DMS114 treated with DMSO at 0.1 percent for 48 hours (cell line): ENCODE data around the gene TRIM77.
"Not testable (repeated sequence)": the region's sequence is repeated elsewhere in the genome, so short reads cannot be mapped to it uniquely, and the experiment has no call there.

Experiments used
- DNase-seq: peaks from one replicate; lab custom pipeline; 2025; ENCODE audit not compliant: unreplicated experiment; lab: John Stamatoyannopoulos, UW

Gene TRIM77, protein sequence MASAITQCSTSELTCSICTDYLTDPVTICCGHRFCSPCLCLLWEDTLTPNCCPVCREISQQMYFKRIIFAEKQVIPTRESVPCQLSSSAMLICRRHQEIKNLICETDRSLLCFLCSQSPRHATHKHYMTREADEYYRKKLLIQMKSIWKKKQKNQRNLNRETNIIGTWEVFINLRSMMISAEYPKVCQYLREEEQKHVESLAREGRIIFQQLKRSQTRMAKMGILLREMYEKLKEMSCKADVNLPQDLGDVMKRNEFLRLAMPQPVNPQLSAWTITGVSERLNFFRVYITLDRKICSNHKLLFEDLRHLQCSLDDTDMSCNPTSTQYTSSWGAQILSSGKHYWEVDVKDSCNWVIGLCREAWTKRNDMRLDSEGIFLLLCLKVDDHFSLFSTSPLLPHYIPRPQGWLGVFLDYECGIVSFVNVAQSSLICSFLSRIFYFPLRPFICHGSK

DNA sequence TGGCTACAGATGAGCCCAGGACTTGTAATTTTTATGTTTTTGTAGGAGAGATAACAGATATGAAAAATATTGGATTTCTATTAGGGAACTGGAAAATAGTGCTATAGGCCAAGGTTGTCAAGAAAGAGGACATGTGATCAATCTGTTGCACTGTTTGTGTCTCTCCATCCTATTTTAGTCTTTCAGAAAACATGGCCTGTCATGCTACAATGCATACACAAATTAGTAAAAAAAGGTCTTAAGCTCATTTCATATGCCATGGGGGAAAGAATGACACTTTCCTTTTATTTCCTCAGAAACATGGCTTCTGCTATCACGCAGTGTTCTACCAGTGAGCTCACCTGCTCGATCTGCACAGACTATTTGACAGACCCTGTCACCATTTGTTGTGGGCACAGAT, at the start of gene TRIM77:
TRIM77 (plus strand) TSS at position 301 of the 400 bp plus-strand sequence; CDS start at position 301, 0 bp downstream.
- not testable (repeated sequence) for DNase-seq

DNA sequence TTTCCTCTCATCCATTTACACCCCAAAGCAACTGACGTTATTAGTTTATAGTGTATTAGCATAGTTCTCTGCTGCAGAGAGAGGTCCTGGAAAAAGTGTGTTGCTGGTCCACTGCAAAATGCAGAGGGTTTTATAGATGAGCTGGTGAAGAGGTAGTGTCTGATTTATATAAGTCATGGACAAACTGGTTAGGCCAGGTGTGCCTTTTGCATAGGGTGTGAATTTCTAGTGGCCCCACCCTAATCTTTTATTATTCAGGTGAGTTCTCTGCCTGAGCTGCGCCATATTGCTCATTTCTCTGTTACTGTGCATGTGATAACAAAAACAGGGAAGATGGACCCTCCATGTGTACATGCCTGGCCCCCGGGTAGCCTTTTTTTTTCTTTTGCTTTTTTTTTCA, 43.1 kb upstream of the TRIM77 start:
- DNase-seq = no peak

DNA sequence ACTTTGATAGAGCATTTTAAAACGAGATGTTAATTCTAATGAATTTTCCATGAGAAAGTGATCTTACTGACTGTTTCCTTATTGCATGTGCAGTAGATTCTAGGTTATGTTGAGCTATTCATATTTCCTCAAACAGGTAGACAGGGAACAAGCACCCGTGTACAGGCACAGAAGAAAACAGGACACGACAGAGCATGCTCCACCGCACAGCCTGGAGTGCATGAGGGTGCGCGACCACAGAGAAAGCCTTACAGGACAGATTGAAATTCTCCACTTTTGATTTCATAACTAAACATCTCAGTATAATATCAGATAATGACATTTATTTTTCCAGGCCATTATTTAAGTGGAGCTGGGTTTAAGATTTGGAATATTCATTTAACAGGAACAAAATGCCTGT, 41.9 kb upstream of the TRIM77 start:
- DNase-seq = not testable (repeated sequence)

DNA sequence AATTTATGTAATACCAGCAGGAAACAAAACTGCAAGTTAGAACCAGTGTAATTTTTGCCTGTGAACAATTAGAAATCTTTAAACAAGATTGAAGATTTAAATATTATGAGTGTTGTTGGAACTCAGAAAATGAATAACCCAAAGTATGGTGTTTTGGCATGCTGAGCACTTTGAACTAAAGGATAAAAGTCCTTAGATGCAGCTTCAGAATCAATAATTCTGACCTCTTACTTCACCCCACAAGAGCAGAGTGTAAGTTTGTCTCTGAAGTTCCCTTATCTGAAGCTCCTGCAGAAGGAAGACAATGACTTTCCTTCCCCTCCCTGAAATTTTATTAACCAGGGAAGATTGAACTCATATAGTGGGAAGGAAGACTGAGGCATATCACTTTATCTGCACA, 40.5 kb upstream of the TRIM77 start:
- not testable (repeated sequence) for DNase-seq

DNA sequence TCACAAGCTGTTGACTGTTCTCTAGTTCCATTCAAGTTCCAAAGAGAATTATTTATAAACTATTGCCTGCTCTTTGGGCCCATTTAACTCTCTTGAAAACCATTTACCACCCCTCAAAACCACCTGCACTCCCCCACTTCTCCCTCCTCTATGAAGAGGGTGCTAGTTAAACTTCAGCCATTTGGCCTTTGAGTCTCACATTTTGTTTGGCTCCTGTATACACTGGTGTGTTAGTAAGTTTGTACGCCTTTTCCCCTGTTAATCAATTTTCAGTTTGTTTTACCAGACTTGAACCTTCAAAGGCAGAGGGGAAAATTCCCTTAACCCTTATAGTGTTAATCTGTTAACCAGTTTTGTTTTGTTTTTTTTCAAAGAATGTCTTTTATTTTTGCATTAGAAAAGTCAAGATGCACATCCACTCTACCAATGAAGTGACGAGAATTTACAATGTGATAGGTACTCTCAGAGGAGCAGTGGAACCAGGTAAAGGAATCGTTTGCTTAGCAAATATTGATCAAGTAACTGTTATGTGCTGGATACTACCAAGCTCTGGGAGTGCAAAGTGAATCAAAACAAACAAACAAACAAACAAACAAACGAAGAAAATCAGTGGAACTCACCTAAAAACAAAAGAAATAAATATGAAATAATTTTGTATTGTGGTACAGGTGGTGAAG, 40.0 kb upstream of the TRIM77 start:
- not testable (repeated sequence) for DNase-seq

DNA sequence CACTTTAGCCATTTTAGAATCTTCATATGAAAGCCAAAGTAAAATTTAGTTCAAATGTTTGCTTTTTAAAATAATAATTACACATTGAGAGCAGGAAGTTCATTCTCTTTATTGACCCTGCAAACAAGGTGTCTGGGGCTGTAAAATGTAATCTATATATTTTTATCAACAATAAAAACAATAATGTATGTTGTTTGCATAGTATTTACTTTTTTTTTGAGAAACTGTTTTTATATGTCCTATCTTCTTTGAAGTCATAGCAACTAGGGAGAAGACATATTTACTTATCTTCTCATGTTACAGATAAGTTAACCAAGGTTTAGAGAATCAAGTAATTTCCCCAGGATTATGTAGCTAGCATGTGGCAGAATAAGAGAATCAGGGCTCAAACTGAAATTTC, 37.6 kb upstream of the TRIM77 start:
- not testable (repeated sequence) for DNase-seq

DNA sequence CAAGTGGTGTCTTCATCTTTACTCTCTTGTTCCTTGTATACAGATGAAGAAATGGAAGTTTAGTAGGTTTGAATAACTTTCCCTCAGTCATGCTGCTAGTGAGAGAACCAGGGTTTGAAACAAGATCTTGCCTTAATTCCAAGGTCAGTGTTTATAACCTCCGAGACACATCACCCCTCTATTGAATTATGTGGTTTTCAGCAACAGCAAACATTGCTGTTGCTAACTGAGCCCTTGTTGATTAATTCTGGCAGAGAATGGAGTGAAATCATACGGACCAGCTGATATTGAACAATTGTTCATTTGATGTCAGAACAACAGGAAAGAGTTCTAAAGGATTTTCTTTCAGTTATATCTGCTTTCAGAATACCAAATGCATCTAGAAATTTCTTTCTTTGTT, 36.7 kb upstream of the TRIM77 start:
- DNase-seq = not testable (repeated sequence)

DNA sequence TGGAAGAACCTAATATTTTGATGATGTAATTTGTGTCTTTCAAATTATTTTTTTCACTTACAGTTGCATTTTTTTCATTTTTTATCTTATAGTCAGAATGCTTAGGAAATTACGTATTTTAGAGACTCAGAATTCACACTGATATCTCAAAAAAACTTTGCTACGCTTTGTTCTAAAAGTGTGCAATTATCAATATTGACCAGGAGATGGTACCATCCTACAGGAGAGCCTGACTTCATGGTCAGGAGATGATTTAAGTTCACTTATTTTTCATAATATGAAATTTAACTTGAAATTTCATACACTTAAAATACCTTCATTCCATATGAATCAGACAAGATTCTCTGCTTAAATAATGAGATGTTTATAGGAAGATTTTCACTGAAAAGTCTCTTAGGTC, 34.7 kb upstream of the TRIM77 start:
- peak; percentile 4 for DNase-seq

DNA sequence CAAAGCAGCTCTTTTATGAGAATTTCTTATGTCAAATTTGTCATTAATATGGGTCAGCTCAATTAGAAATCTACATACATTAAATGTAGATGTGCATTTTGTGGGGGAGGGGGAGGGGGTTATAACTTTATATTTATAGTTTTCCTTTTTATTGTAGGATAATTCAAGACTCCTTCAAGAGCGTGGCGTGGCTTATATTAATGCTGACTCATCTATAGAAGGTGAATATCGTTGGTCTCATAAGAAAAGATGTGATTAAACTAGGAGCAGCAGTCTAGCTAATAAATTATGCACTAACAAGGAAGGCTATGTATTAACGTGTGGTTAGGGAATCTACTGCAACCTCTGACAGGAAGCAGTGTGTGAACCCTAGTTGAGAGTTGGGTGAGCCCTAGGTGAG, 34.2 kb upstream of the TRIM77 start:
- not testable (repeated sequence) for DNase-seq

DNA sequence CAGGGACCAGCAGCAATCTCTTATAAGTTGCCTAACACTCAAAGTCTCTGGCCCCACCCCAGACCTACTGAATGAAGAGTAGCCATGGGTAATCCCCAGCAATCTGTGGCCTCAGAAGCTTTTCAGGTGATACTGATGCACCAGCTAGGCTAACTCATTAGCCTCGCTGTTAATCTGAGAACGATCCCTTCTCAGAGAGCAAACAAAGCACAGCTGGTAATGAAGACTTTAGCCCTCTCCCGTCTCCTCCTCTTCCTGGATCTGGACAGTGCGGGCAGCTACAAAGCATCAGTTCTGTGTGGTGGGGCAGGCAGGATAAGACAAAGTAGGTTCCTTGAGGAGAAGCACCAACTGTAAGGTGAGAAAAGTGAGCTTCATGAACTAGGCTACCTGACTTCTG, 3.0 kb upstream of the TRIM77 start:
- not testable (repeated sequence) for DNase-seq

DNA sequence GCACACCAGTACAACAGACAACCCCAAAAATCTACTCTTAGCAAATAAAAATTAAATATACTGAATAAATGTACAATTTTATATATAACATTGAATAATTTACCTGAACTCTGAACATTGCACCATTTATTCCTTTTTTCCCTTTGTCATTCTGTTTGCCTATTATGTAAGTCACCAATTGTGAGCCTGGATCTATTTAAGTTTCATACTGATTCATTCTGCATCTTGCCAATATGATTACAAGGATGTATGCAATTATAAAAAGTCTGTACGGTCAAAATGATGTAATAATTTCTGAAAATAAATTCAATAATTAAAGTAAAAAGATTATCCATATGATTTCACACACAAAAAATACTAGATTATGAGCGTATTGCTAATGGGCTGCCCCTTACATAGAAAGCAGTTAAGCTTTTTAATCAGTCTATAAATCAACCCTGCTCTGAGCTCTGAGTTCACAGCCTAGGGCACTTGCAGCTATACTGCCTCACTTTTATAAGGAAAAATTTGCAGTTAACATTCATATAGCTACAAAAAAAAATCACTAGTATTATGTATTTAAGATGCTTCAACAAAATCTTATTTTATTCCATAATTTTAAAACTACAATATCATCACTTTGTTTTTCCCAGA, 14.9 kb downstream of the TRIM77 start:
- DNase-seq = not testable (repeated sequence)

DNA sequence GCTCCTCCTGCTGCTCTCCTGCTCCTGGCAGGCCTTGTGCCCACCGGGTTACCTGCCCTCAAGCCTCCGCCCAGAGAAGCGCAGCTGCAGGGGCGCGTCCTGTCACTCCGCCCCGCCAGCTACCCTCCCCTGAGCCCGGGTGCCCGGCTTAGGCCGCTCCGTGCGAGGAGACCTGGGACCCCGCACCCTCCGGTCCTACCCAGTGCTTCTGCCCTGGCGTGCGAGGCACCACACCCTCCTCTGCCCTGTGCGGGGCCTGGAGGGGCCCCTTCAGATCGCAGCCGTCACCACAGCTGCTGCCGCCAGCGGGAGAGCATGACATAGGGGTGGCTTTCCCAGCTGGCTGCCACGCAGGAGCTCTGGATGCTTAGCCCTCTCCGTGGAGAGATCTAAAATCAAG, 20.1 kb downstream of the TRIM77 start:
- not testable (repeated sequence) for DNase-seq

DNA sequence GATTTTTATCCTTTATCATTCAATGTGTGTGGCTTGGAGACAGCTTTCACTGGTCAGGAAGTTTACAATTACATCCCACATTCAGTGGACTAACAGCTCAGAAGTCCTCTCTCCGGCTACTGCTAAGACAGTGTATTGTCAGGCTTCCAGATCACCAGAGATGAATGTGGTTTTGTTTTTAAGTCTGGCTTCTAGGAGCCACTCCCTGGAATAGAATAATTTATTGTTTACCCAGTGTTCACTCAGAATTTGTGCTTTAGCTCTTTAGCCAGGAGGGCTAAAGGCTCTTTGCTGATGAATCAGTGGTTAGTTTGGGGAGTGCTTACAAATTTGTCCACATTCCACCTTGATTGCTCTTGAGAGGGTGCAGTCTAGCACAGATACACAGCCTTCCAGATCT, 26.5 kb downstream of the TRIM77 start:
- DNase-seq = no peak

DNA sequence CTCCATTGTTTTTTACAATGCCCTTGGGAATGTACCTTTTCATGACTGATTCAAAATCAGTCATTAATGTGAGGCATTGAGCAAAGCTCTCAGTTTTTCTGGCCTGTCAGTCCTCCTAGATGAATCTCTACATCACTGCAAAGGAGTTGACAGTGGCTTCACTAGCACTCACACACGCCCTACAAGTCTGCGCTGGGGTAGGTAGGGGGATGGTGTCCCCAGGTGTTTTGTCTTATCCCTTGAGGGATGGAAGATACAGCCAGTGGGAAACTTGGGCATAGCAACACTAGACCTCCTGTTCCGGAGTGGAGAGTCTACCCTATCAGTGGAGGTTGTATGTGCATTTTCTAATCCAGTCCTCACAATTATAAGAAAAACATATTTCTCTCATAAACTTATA, 27.0 kb downstream of the TRIM77 start:
- DNase-seq = no peak

DNA sequence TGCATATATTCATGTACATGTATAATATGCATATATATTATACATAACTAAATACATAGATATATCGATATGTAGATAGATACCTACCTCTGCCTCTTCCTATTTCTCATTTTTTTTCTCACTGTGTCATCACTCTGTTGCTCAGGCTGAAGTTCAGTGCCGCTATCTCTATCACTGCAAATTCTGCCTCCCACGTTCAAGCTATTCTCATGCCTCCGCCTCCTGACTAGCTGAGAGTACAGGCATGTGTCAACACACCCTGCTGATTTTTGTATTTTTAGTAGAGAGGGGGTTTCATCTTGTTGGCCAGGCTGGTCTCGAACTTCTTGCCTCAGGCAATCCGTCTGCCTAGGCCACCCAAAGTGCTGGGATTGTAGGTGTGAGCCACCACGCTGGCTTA, 31.3 kb downstream of the TRIM77 start:
- not testable (repeated sequence) for DNase-seq

DNA sequence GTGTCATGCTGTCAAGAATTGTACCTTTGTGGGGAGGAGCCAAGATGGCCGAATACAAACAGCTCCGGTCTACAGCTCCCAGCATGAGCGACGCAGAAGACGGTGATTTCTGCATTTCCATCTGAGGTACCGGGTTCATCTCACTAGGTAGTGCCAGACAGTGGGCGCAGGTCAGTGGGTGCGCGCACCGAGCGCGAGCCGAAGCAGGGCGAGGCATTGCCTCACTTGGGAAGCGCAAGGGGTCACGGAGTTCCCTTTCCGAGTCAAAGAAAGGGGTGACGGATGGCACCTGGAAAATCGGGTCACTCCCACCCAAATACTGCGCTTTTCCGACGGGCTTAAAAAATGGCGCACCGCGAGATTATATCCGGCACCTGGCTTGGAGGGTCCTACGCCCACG, 34.1 kb downstream of the TRIM77 start:
- DNase-seq = not testable (repeated sequence)

DNA sequence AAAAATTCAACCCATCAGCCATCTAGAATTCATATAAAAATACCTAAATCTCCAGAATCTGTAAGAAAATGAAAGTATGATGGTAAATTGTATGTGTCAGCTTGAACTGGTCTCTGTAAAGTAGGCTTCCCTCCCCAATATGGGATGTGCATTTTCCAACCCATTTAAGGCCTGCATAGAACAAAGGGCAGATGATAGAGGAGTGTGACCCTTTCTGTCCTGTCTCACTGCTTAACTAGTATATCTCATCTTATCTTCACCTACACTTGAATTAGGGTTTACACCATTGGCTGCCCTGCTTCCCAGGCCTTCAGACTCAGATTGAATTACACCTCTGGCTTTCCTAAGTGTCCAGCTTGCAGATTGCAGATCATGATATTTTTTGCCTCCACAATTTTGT, 40.7 kb downstream of the TRIM77 start:
- not testable (repeated sequence) for DNase-seq
